ENCODE results near the gene LRP11.

DNA sequence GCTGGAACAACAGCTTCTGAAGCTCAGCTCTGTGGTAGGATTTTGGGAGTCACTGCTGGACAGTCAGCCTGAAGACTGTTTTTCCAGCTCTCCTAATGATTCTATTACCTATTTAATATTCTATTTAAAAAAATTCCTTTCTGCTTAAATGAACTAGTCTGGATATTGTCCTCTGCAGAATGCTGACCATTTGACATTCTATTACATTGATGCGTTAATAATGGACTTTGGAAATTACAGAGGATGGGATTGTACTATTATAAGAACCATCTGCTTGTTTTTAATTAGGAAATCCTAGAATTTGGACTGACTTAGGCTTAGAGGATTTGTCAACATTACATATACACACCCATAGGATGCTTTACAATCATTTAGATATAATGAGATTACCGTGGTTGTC lies 19.7 kb downstream of the LRP11 start:
- TF ChIP-seq, protein P1, sequence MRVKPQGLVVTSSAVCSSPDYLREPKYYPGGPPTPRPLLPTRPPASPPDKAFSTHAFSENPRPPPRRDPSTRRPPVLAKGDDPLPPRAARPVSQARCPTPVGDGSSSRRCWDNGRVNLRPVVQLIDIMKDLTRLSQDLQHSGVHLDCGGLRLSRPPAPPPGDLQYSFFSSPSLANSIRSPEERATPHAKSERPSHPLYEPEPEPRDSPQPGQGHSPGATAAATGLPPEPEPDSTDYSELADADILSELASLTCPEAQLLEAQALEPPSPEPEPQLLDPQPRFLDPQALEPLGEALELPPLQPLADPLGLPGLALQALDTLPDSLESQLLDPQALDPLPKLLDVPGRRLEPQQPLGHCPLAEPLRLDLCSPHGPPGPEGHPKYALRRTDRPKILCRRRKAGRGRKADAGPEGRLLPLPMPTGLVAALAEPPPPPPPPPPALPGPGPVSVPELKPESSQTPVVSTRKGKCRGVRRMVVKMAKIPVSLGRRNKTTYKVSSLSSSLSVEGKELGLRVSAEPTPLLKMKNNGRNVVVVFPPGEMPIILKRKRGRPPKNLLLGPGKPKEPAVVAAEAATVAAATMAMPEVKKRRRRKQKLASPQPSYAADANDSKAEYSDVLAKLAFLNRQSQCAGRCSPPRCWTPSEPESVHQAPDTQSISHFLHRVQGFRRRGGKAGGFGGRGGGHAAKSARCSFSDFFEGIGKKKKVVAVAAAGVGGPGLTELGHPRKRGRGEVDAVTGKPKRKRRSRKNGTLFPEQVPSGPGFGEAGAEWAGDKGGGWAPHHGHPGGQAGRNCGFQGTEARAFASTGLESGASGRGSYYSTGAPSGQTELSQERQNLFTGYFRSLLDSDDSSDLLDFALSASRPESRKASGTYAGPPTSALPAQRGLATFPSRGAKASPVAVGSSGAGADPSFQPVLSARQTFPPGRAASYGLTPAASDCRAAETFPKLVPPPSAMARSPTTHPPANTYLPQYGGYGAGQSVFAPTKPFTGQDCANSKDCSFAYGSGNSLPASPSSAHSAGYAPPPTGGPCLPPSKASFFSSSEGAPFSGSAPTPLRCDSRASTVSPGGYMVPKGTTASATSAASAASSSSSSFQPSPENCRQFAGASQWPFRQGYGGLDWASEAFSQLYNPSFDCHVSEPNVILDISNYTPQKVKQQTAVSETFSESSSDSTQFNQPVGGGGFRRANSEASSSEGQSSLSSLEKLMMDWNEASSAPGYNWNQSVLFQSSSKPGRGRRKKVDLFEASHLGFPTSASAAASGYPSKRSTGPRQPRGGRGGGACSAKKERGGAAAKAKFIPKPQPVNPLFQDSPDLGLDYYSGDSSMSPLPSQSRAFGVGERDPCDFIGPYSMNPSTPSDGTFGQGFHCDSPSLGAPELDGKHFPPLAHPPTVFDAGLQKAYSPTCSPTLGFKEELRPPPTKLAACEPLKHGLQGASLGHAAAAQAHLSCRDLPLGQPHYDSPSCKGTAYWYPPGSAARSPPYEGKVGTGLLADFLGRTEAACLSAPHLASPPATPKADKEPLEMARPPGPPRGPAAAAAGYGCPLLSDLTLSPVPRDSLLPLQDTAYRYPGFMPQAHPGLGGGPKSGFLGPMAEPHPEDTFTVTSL (CRISPR knock-in tag; IDR thresholded peaks at IDR 0.05; ENCODE audit: borderline replicate concordance), result no peak
- no peak for TF ChIP-seq XRCC5 (optimal IDR thresholded peaks at IDR 0.05; ENCODE audit: low read length)
- no peak for TF ChIP-seq ZNF446 (CRISPR knock-in tag; IDR thresholded peaks at IDR 0.05)
- no peak for TF ChIP-seq POLR2AphosphoS5 (IDR thresholded peaks at IDR 0.05; ENCODE audit: low read depth, low read length)
- TF ChIP-seq, protein P2, sequence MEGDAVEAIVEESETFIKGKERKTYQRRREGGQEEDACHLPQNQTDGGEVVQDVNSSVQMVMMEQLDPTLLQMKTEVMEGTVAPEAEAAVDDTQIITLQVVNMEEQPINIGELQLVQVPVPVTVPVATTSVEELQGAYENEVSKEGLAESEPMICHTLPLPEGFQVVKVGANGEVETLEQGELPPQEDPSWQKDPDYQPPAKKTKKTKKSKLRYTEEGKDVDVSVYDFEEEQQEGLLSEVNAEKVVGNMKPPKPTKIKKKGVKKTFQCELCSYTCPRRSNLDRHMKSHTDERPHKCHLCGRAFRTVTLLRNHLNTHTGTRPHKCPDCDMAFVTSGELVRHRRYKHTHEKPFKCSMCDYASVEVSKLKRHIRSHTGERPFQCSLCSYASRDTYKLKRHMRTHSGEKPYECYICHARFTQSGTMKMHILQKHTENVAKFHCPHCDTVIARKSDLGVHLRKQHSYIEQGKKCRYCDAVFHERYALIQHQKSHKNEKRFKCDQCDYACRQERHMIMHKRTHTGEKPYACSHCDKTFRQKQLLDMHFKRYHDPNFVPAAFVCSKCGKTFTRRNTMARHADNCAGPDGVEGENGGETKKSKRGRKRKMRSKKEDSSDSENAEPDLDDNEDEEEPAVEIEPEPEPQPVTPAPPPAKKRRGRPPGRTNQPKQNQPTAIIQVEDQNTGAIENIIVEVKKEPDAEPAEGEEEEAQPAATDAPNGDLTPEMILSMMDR (CRISPR knock-in tag; IDR thresholded peaks at IDR 0.05), result no peak
